GM23248 (cell line): ENCODE data around the gene CACUL1.

Source experiments
- EZH2 ChIP-seq: fragments of 200-600 bp; sonication (generic); IDR thresholded peaks from 2 replicates; pipeline ENCODE4 v1.6.1; 2018; ENCODE audit warnings: antibody characterized with exemption, mild to moderate bottlenecking; ENCODE audit not compliant: insufficient read depth, poor library complexity, severe bottlenecking
- EZH2phosphoT487 ChIP-seq: fragments of 200-600 bp; sonication (generic); IDR thresholded peaks from 2 replicates; pipeline ENCODE4 v1.6.1; 2018; ENCODE audit warnings: antibody characterized with exemption, moderate library complexity, mild to moderate bottlenecking, low read depth; ENCODE audit not compliant: insufficient read depth

GRCh38 chr10:118626953-118627352 lies 127.8 kb downstream of the CACUL1 start:
- no peak for TF ChIP-seq EZH2
- no peak for TF ChIP-seq EZH2phosphoT487
